GM18519 (cell line): ENCODE measurements around the gene ELMOD3.
"Not testable (repeated sequence)": the region's sequence is repeated elsewhere in the genome, so short reads cannot be mapped to it uniquely, and the experiment has no call there.

Experiments
- ATAC-seq: cut with Tn5 transposase; IDR thresholded peaks from one replicate; pipeline ENCODE4 v1.9.1; 2021; ENCODE audit warnings: mild to moderate bottlenecking, moderate library complexity; ENCODE audit not compliant: unreplicated experiment, low FRiP score

Gene ELMOD3

GRCh38 chr2:85329181-85329651, 25.4 kb upstream of the ELMOD3 start:
- ATAC-seq, result no peak

- not testable (repeated sequence) for ATAC-seq
These were observed 24.9 kb upstream of the ELMOD3 start for GRCh38 chr2:85329701-85330100.

- no peak for ATAC-seq
These were observed 23.5 kb upstream of the ELMOD3 start for GRCh38 chr2:85330839-85331636.

GRCh38 chr2:85333877-85334276, 20.7 kb upstream of the ELMOD3 start:
- not testable (repeated sequence) for ATAC-seq

GRCh38 chr2:85334928-85335327, 19.6 kb upstream of the ELMOD3 start:
- no peak for ATAC-seq

- no peak for ATAC-seq
These were observed 14.3 kb upstream of the ELMOD3 start for GRCh38 chr2:85340034-85340892.

GRCh38 chr2:85341269-85342029, 13.1 kb upstream of the ELMOD3 start:
- no peak for ATAC-seq

- ATAC-seq, result no peak
These were observed 12.4 kb upstream of the ELMOD3 start for GRCh38 chr2:85342156-85342555.

- not testable (repeated sequence) for ATAC-seq
These were observed 11.2 kb upstream of the ELMOD3 start for GRCh38 chr2:85343207-85343895.

- ATAC-seq, result no peak
These were observed 10.1 kb upstream of the ELMOD3 start for GRCh38 chr2:85344356-85344954.

GRCh38 chr2:85347599-85347998, 7.0 kb upstream of the ELMOD3 start:
- ATAC-seq, result no peak

- ATAC-seq, result no peak
These were observed 688 bp upstream of the ELMOD3 start for GRCh38 chr2:85353876-85354285.

GRCh38 chr2:85355073-85355410, 473 bp downstream of the ELMOD3 start:
- peak; percentile 4 for ATAC-seq

- no peak for ATAC-seq
These were observed 952 bp downstream of the ELMOD3 start for GRCh38 chr2:85355521-85355920.

- ATAC-seq, result no peak
These were observed 1.6 kb downstream of the ELMOD3 start for GRCh38 chr2:85356186-85356585.

- no peak for ATAC-seq
These were observed 3.2 kb downstream of the ELMOD3 start for GRCh38 chr2:85357736-85358135.

GRCh38 chr2:85362653-85363387, 8.3 kb downstream of the ELMOD3 start:
- ATAC-seq, result not testable (repeated sequence)

- ATAC-seq, result no peak
These were observed 12.6 kb downstream of the ELMOD3 start for GRCh38 chr2:85367180-85367579.

- ATAC-seq, result no peak
These were observed 14.4 kb downstream of the ELMOD3 start for GRCh38 chr2:85368921-85369320.
